HG03045 (cell line): Measurements from ENCODE around the gene CCDC40.

Experiments
- ATAC-seq: cut with Tn5 transposase; IDR thresholded peaks from one replicate; pipeline ENCODE4 v1.9.1; 2021; ENCODE audit warnings: mild to moderate bottlenecking, moderate library complexity; ENCODE audit not compliant: unreplicated experiment

The CCDC40 gene

DNA sequence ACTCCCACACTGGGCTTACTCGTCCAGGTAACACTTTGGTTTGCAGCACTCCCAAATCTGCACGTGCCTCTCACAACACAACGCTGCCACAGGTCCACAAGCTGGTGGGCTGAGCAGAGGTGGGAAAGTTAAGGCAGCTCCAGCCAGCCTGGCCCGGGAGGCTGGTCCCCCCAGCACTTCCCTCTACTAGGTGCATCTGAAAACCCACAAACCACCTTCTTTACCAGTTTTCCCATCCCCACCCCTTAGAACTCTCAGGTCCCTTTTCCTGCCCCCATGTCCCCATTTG, 63.5 kb downstream of the CCDC40 start:
- no peak for ATAC-seq

DNA sequence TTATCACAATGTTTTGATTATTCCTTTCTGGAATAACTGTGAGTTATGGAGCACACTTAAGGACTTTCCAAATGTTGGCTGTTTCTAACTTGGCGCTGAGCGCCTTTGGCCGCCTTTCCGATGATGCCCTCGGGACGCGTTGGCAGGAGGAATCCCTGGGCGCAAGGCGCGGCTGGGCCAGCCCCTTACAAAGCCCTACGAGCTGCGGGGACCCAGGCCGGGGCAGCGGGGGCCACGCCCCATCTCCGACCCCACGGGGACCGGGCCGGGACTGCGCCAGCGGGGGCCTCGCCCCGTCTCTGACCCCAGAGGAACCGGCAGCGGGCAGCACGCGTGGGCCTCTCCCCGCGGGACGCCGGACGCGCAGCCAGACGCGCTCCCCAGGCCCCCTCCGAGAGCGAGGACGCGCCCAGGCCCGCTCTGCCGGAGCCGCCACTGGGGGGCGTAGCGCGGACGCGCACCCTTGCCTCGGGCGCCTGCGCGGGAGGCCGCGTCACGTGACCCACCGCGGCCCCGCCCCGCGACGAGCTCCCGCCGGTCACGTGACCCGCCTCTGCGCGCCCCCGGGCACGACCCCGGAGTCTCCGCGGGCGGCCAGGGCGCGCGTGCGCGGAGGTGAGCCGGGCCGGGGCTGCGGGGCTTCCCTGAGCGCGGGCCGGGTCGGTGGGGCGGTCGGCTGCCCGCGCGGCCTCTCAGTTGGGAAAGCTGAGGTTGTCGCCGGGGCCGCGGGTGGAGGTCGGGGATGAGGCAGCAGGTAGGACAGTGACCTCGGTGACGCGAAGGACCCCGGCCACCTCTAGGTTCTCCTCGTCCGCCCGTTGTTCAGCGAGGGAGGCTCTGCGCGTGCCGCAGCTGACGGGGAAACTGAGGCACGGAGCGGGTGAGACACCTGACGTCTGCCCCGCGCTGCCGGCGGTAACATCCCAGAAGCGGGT, 64.8 kb downstream of the CCDC40 start, which contains the start of gene GAA:
TSS of gene GAA (plus strand) at position 571 of the 935 bp plus-strand sequence. CDS start 3,006 bp downstream, outside the sequence.
- peak; percentile 62 for ATAC-seq

DNA sequence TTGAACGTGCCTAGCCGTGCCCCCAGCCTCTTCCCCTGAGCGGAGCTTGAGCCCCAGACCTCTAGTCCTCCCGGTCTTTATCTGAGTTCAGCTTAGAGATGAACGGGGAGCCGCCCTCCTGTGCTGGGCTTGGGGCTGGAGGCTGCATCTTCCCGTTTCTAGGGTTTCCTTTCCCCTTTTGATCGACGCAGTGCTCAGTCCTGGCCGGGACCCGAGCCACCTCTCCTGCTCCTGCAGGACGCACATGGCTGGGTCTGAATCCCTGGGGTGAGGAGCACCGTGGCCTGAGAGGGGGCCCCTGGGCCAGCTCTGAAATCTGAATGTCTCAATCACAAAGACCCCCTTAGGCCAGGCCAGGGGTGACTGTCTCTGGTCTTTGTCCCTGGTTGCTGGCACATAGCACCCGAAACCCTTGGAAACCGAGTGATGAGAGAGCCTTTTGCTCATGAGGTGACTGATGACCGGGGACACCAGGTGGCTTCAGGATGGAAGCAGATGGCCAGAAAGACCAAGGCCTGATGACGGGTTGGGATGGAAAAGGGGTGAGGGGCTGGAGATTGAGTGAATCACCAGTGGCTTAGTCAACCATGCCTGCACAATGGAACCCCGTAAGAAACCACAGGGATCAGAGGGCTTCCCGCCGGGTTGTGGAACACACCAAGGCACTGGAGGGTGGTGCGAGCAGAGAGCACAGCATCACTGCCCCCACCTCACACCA, 65.7 kb downstream of the CCDC40 start:
- ATAC-seq: peak; percentile 6

DNA sequence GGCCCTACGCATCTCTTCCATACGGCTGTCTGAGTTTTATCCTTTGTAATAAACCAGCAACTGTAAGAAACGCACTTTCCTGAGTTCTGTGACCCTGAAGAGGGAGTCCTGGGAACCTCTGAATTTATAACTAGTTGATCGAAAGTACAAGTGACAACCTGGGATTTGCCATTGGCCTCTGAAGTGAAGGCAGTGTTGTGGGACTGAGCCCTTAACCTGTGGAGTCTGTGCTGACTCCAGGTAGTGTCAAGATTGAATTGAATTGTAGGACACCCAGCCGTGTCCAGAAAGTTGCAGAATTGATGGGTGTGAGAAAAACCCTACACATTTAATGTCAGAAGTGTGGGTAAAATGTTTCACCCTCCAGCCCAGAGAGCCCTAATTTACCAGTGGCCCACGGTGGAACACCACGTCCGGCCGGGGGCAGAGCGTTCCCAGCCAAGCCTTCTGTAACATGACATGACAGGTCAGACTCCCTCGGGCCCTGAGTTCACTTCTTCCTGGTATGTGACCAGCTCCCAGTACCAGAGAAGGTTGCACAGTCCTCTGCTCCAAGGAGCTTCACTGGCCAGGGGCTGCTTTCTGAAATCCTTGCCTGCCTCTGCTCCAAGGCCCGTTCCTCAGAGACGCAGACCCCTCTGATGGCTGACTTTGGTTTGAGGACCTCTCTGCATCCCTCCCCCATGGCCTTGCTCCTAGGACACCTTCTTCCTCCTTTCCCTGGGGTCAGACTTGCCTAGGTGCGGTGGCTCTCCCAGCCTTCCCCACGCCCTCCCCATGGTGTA, 66.4 kb downstream of the CCDC40 start:
- ATAC-seq: no peak

DNA sequence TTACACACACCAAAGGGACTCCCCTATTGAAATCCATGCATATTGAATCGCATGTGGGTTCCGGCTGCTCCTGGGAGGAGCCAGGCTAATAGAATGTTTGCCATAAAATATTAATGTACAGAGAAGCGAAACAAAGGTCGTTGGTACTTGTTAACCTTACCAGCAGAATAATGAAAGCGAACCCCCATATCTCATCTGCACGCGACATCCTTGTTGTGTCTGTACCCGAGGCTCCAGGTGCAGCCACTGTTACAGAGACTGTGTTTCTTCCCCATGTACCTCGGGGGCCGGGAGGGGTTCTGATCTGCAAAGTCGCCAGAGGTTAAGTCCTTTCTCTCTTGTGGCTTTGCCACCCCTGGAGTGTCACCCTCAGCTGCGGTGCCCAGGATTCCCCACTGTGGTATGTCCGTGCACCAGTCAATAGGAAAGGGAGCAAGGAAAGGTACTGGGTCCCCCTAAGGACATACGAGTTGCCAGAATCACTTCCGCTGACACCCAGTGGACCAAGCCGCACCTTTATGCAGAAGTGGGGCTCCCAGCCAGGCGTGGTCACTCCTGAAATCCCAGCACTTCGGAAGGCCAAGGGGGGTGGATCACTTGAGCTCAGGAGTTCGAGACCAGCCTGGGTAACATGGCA, 67.1 kb downstream of the CCDC40 start:
- no peak for ATAC-seq

DNA sequence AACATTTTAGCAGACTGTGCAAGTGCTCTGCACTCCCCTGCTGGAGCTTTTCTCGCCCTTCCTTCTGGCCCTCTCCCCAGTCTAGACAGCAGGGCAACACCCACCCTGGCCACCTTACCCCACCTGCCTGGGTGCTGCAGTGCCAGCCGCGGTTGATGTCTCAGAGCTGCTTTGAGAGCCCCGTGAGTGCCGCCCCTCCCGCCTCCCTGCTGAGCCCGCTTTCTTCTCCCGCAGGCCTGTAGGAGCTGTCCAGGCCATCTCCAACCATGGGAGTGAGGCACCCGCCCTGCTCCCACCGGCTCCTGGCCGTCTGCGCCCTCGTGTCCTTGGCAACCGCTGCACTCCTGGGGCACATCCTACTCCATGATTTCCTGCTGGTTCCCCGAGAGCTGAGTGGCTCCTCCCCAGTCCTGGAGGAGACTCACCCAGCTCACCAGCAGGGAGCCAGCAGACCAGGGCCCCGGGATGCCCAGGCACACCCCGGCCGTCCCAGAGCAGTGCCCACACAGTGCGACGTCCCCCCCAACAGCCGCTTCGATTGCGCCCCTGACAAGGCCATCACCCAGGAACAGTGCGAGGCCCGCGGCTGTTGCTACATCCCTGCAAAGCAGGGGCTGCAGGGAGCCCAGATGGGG, 68.0 kb downstream of the CCDC40 start:
- no peak for ATAC-seq

DNA sequence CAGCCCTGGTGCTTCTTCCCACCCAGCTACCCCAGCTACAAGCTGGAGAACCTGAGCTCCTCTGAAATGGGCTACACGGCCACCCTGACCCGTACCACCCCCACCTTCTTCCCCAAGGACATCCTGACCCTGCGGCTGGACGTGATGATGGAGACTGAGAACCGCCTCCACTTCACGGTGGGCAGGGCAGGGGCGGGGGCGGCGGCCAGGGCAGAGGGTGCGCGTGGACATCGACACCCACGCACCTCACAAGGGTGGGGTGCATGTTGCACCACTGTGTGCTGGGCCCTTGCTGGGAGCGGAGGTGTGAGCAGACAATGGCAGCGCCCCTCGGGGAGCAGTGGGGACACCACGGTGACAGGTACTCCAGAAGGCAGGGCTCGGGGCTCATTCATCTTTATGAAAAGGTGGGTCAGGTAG, 68.5 kb downstream of the CCDC40 start:
- no peak for ATAC-seq

DNA sequence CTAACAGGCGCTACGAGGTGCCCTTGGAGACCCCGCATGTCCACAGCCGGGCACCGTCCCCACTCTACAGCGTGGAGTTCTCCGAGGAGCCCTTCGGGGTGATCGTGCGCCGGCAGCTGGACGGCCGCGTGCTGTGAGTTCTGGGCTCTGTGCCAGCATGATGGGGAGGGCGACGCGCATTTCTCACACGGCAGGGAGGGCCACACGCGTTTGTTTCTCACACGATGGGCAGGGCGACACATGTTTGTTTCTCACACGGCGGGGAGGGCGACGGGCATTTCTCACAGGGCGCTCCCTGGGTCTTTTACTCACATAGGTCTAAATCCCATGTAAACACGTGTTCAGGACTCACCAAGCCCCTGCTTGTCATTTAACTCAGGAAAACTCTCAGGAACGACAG, 69.3 kb downstream of the CCDC40 start:
- no peak for ATAC-seq

DNA sequence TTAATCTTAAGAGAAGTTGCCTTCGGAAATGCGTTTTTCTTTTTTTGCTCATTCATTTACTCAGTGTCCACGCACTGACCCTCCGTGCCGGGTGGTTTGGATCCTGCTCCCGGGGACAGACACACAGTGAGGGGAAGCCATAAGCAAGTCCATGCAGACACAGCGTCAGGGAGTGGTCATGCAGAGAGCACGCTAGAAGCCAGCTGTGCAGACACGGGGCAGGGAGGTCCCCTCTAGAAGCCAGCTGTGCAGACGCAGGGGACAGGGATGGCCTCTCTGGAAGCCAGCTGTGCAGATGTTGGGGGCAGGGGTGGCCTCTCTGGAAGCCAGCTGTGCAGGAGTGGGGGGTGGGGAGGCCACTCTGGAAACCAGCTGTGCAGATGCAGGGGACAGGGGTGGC, 69.7 kb downstream of the CCDC40 start:
- ATAC-seq: no peak

DNA sequence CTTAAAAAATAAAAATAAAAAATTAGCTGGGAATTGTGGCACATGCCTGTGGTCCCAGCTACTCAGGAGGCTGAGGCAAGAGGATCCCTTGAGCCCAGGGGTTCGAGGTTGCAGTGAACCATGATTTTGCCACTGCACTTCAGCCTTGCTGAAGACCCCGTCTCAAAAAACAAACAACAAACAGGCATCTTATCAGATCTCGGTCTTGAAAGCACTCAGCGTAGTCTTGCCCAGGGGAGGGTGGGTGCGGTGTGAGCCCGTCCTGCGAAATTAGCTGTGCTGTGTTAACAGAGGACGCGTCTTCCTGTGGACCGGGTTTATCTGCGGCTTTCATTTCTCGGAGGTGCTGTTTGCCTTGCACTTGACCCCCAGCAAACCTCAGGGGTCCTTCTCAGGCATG, 70.3 kb downstream of the CCDC40 start:
- ATAC-seq: no peak

DNA sequence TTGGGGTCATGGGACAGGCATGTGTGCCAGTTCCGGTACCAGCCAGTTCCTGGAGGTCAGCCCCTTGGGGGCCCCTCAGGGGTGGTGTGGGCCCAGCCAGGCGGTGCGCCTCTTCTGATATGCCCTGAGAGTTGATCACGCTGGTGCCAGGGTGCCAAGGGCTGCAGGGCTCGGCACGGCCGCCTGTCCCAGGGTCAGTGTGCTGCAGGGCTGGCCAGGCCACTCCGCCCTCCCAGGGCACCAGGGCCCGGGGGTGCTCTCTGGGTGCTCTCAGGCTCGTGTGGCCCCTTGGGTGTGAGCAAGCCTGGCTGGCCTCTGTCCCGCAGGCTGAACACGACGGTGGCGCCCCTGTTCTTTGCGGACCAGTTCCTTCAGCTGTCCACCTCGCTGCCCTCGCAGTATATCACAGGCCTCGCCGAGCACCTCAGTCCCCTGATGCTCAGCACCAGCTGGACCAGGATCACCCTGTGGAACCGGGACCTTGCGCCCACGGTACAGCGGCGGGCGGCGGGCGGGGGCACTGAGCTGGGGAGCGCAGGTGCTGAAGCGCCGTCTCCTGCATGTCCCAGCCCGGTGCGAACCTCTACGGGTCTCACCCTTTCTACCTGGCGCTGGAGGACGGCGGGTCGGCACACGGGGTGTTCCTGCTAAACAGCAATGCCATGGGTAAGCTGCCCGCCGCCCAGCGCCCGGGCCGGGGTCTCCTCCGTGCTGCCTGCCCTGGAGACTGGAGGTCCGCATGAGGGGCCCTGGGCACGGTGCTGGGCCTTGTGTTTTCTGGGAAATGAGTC, 71.0 kb downstream of the CCDC40 start:
- ATAC-seq: no peak

DNA sequence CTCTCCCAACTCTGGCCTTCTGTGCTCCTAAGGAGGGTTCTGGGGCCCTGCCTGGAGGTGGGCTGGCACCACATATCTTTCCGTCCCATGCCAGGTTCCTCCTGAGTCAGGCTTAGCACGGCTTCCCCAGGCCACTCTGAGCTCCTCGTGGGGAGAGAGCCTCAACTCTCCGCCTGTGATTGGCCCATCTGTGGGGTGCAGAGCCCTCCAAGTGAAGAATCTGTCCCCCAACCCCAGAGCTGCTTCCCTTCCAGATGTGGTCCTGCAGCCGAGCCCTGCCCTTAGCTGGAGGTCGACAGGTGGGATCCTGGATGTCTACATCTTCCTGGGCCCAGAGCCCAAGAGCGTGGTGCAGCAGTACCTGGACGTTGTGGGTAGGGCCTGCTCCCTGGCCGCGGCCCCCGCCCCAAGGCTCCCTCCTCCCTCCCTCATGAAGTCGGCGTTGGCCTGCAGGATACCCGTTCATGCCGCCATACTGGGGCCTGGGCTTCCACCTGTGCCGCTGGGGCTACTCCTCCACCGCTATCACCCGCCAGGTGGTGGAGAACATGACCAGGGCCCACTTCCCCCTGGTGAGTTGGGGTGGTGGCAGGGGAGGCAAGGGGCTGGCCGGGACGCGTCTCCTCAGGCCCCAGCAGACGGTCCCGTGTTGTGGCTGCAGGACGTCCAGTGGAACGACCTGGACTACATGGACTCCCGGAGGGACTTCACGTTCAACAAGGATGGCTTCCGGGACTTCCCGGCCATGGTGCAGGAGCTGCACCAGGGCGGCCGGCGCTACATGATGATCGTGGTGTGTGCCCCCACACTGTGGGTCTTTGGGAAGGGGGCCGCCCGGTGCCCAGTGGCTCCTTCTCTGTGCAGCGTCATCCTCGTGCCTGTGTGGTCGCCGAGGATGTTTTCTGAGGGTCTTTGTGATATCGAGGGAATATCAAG, 71.9 kb downstream of the CCDC40 start:
- ATAC-seq: no peak

DNA sequence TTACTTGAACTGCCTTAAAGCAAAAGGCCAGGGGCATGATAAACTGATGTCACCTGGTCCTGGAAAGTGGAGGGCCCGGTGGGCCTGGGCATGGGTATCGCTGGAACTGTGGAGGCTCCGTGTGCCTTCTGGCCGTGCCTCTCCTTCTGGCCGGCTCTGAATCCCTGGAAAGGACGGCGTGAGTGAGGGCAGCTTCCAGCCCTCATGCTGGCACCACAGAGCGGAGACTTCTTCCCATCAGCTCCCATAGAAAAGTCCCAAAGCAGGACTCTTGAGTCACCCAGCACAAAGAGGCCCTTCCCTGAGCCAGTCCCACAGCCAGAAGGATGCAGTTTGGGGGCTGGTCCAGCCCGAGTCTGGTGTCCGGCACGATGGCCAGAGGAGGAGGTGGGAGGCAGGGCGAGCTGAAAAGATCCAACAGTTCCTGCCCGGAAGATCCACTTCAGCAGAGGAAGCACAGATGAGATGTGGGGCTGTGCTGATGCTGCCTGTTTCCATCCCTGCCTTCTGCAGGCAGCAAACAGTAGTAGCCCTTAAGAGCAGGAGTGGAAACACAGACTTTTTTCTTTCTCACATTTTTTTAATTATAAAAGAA, 72.7 kb downstream of the CCDC40 start:
- no peak for ATAC-seq

DNA sequence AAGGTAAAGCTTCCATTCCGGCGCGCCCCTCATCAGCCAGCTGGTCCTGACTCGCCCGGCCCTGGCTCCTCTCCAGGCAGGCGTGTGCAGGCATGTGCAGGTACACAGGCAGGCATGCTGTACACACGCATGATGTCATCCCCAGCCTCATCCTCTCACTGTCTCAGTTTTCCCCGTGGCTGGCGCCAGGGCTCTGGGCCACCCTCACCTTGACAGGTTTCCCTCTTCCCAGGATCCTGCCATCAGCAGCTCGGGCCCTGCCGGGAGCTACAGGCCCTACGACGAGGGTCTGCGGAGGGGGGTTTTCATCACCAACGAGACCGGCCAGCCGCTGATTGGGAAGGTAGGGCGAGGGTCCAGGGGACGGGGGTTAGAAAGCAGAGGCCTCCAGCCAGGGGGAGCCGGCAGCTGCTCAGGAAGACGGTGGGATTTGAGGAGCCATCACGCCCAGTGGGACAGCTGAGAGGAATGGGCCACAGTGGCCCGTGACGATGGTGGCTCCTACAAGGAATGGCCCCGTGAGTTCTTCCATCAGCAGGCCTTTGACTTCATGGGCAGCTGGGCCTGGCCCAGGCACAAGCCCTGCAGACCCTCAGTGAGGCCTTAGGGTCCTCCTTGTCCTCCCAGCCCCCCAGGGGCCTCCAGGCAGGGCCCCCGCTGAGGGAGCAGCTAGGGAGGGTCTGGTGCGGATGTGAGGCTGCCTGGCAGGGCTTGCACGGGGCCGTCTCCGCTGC, 73.4 kb downstream of the CCDC40 start:
- ATAC-seq: no peak

DNA sequence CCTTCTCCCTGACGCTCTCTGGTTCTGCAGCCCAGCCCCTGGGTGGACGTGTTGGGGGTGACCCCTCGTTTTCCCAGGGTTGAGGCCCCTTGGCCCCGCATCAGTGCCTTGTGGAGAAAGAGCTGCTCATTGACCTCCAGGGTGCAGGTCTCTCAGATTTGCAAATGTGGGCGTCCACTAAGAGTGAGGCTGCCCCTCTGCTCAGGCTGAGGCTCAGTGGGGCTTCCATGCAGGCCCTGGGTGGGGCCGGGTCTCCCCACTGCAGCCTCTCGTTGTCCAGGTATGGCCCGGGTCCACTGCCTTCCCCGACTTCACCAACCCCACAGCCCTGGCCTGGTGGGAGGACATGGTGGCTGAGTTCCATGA, 74.0 kb downstream of the CCDC40 start:
- ATAC-seq: no peak

DNA sequence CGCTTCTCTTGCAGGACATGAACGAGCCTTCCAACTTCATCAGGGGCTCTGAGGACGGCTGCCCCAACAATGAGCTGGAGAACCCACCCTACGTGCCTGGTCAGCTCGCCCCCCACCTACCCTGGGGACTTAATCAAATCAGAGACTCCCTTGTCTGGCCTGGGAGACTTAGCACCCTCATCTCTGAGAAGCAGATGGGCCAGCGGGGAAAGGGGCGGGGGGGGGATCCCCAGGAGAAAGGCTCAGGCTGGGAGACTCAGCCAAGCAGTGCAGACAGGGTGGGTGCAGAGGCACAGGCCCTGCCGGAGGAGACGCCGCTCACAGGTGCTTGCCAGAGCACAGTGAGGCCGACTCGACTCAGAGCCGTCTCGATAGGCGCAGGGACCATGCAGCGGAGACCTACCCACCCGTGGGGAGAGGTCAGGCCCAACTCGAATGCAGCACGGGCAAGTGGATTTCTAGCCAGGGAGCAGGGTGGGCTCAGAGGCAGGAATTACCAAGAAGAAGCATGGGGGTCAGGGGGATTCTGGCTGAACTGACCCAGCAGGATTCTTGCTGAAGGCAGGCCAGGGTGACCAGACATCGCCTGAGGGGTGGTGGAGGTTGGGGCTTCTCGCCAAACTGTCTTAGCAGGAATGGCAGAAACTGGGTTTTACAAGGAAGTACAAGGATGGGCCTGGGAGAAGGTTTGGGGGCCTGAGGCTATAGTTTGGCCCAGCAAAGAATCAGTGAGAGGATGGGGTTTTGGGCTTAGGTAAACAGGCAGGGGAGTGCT, 74.7 kb downstream of the CCDC40 start:
- ATAC-seq: no peak
